Measurements from ENCODE around the gene PIP5K1C. TPM values are rescaled to one million over a fixed set of nuclear protein-coding genes. Genes with fewer than 3 reads are reported as not detected.

Gene PIP5K1C
- total RNA-seq, 3 donors from 2014 or later (not counting 1 experiment from before 2014, with no cell fraction given): 35.0 to 49.2 (median 36.8) TPM

GRCh38 chr19:3679138-3679537 lies 21.1 kb downstream of the PIP5K1C start:
- intact Hi-C loops (cut with micrococcal nuclease): no loop called here
- Histone ChIP-seq H3K36me3 (ENCODE audit: control insufficient read depth, insufficient read depth, low read length) (peaks cover 3% of the 10 kb centered on the region), H3K4me3 (ENCODE audit: low read length) (no peak overlapping the region), H3K4me1 (ENCODE audit: control insufficient read depth, insufficient read depth, low read length) (peaks cover 20% of the 10 kb centered on the region), H3K27ac (ENCODE audit: low read length) (no peak overlapping the region), H3K27me3 (ENCODE audit: control insufficient read depth, insufficient read depth, low read length) (no peaks in the 10 kb centered on the region), H3K9me3 (ENCODE audit: control insufficient read depth, insufficient read depth, low read length) (no peaks in the 10 kb centered on the region)
- Mint-ChIP-seq H3K36me3 (no peaks in the 10 kb centered on the region), H3K27me3 (ENCODE audit: low read depth in 2 of 2) (no peaks in the 10 kb centered on the region), H3K9me3 (no peaks in the 10 kb centered on the region), H3K27ac (peak overlapping the region in 1 of 2 donors; percentile 68), H3K4me1 (peaks cover 28 to 38% of the 10 kb centered on the region in 2 donors), H3K4me3 (no peak overlapping the region)
- ATAC-seq (no peak), DNase-seq (no peak)
- WGBS (ENCODE audit: insufficient coverage): 89% methylated on average over 12 of the region's 12 CpGs
- TF ChIP-seq CTCF (IDR thresholded peaks at IDR 0.05): no peak

GRCh38 chr19:3678188-3678587 lies 22.1 kb downstream of the PIP5K1C start:
- TF ChIP-seq CTCF (IDR thresholded peaks at IDR 0.05): no peak
- intact Hi-C loops (cut with micrococcal nuclease): no loop called here
- peaks cover 25 to 40% of the 10 kb centered on the region in 2 donors for H3K4me1 Mint-ChIP-seq

GRCh38 chr19:3674784-3675543 lies 25.3 kb downstream of the PIP5K1C start:
- Histone ChIP-seq H3K4me1 (ENCODE audit: control insufficient read depth, insufficient read depth, low read length) (peaks cover 46% of the 10 kb centered on the region), H3K9me3 (ENCODE audit: control insufficient read depth, insufficient read depth, low read length) (no peaks in the 10 kb centered on the region), H3K4me3 (ENCODE audit: low read length) (no peak overlapping the region), H3K36me3 (ENCODE audit: control insufficient read depth, insufficient read depth, low read length) (no peaks in the 10 kb centered on the region), H3K27ac (ENCODE audit: low read length) (no peak overlapping the region), H3K27me3 (ENCODE audit: control insufficient read depth, insufficient read depth, low read length) (no peaks in the 10 kb centered on the region)
- Mint-ChIP-seq H3K36me3 (no peaks in the 10 kb centered on the region), H3K27me3 (ENCODE audit: low read depth in 2 of 2) (no peaks in the 10 kb centered on the region), H3K4me3 (peak overlapping the region; percentile 56), H3K4me1 (peaks cover 36 to 55% of the 10 kb centered on the region in 2 donors), H3K9me3 (no peaks in the 10 kb centered on the region), H3K27ac (peak overlapping the region; percentile 35 to 62)
- TF ChIP-seq CTCF (IDR thresholded peaks at IDR 0.05): no peak
- 93% methylated on average over 13 of the region's 13 CpGs for WGBS (ENCODE audit: insufficient coverage)
- DNase-seq (no peak), ATAC-seq (no peak)
- intact Hi-C loops (cut with micrococcal nuclease): no loop called here

More at GRCh38 chr19:3678188-3678587, 22.1 kb downstream of the PIP5K1C start:
- H3K4me3 Mint-ChIP-seq: peak overlapping the region; percentile 31
- H3K36me3 ChIP-seq (ENCODE audit: control insufficient read depth, insufficient read depth, low read length): peaks cover 2% of the 10 kb centered on the region
- no peaks in the 10 kb centered on the region for H3K27me3 Mint-ChIP-seq (ENCODE audit: low read depth in 2 of 2)
- no peaks in the 10 kb centered on the region for H3K9me3 ChIP-seq (ENCODE audit: control insufficient read depth, insufficient read depth, low read length)
- no peaks in the 10 kb centered on the region for H3K9me3 Mint-ChIP-seq
- H3K4me1 ChIP-seq (ENCODE audit: control insufficient read depth, insufficient read depth, low read length): peaks cover 20% of the 10 kb centered on the region
- no peaks in the 10 kb centered on the region for H3K36me3 Mint-ChIP-seq
- WGBS (ENCODE audit: insufficient coverage): 90% methylated on average over 3 of the region's 3 CpGs
- no peak overlapping the region for H3K4me3 ChIP-seq (ENCODE audit: low read length)
- DNase-seq (no peak), ATAC-seq (no peak)
- peak overlapping the region in 1 of 2 donors; percentile 90 for H3K27ac Mint-ChIP-seq
- no peaks in the 10 kb centered on the region for H3K27me3 ChIP-seq (ENCODE audit: control insufficient read depth, insufficient read depth, low read length)
- H3K27ac ChIP-seq (ENCODE audit: low read length): no peak overlapping the region
